ENCODE results near the gene EIPR1.
A peak's percentile ranks its signal among the peaks of the same experiment; 100 is the strongest.

DNA sequence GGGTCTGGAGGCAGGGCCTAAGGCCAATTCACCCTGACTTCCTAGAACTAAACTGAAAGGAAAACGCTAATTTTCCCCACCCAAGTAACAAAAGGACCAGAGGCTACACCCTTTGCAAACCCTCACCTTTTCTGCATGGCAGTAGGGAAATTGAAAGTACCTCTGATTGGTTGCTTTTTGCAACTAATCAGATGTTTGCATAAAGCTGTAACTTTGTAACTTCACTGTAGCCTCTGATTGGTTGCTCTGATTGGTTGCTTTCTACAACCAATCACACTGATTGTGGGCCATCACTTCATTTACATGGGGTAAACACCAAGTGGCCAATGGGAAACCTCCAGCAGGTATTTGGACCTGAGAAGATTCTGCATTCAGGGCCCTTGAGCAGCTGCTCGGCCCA is 20.8 kb downstream of the EIPR1 start:
- peak in 1 of 3 donors; percentile 3 for TF ChIP-seq POLR2A (IDR thresholded peaks at IDR 0.05)
- TF ChIP-seq, protein P1, sequence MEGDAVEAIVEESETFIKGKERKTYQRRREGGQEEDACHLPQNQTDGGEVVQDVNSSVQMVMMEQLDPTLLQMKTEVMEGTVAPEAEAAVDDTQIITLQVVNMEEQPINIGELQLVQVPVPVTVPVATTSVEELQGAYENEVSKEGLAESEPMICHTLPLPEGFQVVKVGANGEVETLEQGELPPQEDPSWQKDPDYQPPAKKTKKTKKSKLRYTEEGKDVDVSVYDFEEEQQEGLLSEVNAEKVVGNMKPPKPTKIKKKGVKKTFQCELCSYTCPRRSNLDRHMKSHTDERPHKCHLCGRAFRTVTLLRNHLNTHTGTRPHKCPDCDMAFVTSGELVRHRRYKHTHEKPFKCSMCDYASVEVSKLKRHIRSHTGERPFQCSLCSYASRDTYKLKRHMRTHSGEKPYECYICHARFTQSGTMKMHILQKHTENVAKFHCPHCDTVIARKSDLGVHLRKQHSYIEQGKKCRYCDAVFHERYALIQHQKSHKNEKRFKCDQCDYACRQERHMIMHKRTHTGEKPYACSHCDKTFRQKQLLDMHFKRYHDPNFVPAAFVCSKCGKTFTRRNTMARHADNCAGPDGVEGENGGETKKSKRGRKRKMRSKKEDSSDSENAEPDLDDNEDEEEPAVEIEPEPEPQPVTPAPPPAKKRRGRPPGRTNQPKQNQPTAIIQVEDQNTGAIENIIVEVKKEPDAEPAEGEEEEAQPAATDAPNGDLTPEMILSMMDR (IDR thresholded peaks at IDR 0.05): no peak
